Activated CD4-positive, alpha-beta T cell treated with anti-CD3 and anti-CD28 coated beads, Interleukin-2, amount 10 ng/mL, durations not matched to agents 24 days and 14 days (primary cell): ENCODE measurements around the gene PRAMEF15. TPM values are rescaled to one million over a fixed set of nuclear protein-coding genes. Genes with fewer than 3 reads are reported as not detected.
A peak's percentile ranks its signal among the peaks of the same experiment; 100 is the strongest.
"Not testable (repeated sequence)": the region's sequence is repeated elsewhere in the genome, so short reads cannot be mapped to it uniquely, and the experiment has no call there.

Experiments used
- DNase-seq: peaks from one replicate; pipeline ENCODE4 v3.0.0; 2022
- H3K27ac Mint-ChIP-seq: one replicate; pipeline ENCODE4 v1.8.0; 2022; ENCODE audit warnings: mild to moderate bottlenecking, mixed read lengths
- H3K27me3 Mint-ChIP-seq: one replicate; pipeline ENCODE4 v1.8.0; 2022; ENCODE audit warnings: mixed read lengths
- H3K36me3 Mint-ChIP-seq: one replicate; pipeline ENCODE4 v1.8.0; 2022; ENCODE audit warnings: low read depth, mild to moderate bottlenecking, mixed read lengths
- H3K4me1 Mint-ChIP-seq: one replicate; pipeline ENCODE4 v1.8.0; 2021; ENCODE audit warnings: mixed read lengths
- H3K4me3 Mint-ChIP-seq: one replicate; pipeline ENCODE4 v1.8.0; 2022; ENCODE audit warnings: mild to moderate bottlenecking, moderate library complexity, mixed read lengths
- H3K9me3 Mint-ChIP-seq: one replicate; pipeline ENCODE4 v1.8.0; 2021; ENCODE audit warnings: mixed read lengths
- intact Hi-C: fragments of 100-400 bp; cut with micrococcal nuclease; formaldehyde crosslinking; loops from one replicate; pipeline ENCODE4 v1.15.1; 2023
- total RNA-seq: library from RNA; stranded (reverse); gene quantifications from 2 replicates; pipeline ENCODE4 v1.2.3, GENCODE V29; 2022

The PRAMEF15 gene
- total RNA-seq, 1 donor from 2014 or later, result not detected

GRCh38 chr1:13364928-13365327 lies 49.5 kb downstream of the PRAMEF15 start:
- H3K36me3 Mint-ChIP-seq, H3K9me3 Mint-ChIP-seq, H3K27me3 Mint-ChIP-seq, DNase-seq, intact Hi-C loops, H3K4me3 Mint-ChIP-seq, H3K27ac Mint-ChIP-seq, H3K4me1 Mint-ChIP-seq: not testable (repeated sequence)

- intact Hi-C loops, H3K27me3 Mint-ChIP-seq, H3K9me3 Mint-ChIP-seq, DNase-seq, H3K36me3 Mint-ChIP-seq, H3K4me1 Mint-ChIP-seq, H3K27ac Mint-ChIP-seq, H3K4me3 Mint-ChIP-seq: not testable (repeated sequence)
Observed at GRCh38 chr1:13366536-13366935, 51.2 kb downstream of the PRAMEF15 start.

GRCh38 chr1:13368544-13368943 lies 53.2 kb downstream of the PRAMEF15 start:
- H3K36me3 Mint-ChIP-seq, H3K9me3 Mint-ChIP-seq, H3K27me3 Mint-ChIP-seq, H3K4me3 Mint-ChIP-seq, intact Hi-C loops, H3K27ac Mint-ChIP-seq, H3K4me1 Mint-ChIP-seq: not testable (repeated sequence)
- peak; percentile 64 for DNase-seq

Other genes starting within 250 kb of the PRAMEF15 start
- not detected in 2 replicates for gene PRAMEF25, start 244.8 kb upstream of the PRAMEF15 start, total RNA-seq
- gene HNRNPCL2, start 198.7 kb upstream of the PRAMEF15 start, total RNA-seq, result not detected in 2 replicates
- not detected in 2 replicates for gene PRAMEF26, start 159.6 kb upstream of the PRAMEF15 start, total RNA-seq
- gene HNRNPCL4, start 149.9 kb upstream of the PRAMEF15 start, total RNA-seq, result not detected in 2 replicates
- not detected in 2 replicates for gene PRAMEF9, start 143.7 kb upstream of the PRAMEF15 start, total RNA-seq
- gene PRAMEF13, start 114.2 kb upstream of the PRAMEF15 start, total RNA-seq, result not detected in 2 replicates
- not detected in 2 replicates for gene PRAMEF18, start 89.4 kb upstream of the PRAMEF15 start, total RNA-seq
- not detected in 2 replicates for gene PRAMEF5, start 61.4 kb upstream of the PRAMEF15 start, total RNA-seq
- not detected in 2 replicates for gene PRAMEF8, start 30.4 kb upstream of the PRAMEF15 start, total RNA-seq
- not detected in 2 replicates for gene PRAMEF33, start 12.0 kb upstream of the PRAMEF15 start, total RNA-seq
- not detected in 2 replicates for gene PRAMEF14, start 31.6 kb downstream of the PRAMEF15 start, total RNA-seq
- not detected in 2 replicates for gene PRAMEF19, start 56.4 kb downstream of the PRAMEF15 start, total RNA-seq
- gene PRAMEF17, start 74.1 kb downstream of the PRAMEF15 start, total RNA-seq, result not detected in 2 replicates
- gene PRAMEF20, start 94.9 kb downstream of the PRAMEF15 start, total RNA-seq, result not detected in 2 replicates
- gene LRRC38, start 198.4 kb downstream of the PRAMEF15 start, total RNA-seq, result not detected in 2 replicates